ENCODE measurements around the gene PRXL2C.

DNA sequence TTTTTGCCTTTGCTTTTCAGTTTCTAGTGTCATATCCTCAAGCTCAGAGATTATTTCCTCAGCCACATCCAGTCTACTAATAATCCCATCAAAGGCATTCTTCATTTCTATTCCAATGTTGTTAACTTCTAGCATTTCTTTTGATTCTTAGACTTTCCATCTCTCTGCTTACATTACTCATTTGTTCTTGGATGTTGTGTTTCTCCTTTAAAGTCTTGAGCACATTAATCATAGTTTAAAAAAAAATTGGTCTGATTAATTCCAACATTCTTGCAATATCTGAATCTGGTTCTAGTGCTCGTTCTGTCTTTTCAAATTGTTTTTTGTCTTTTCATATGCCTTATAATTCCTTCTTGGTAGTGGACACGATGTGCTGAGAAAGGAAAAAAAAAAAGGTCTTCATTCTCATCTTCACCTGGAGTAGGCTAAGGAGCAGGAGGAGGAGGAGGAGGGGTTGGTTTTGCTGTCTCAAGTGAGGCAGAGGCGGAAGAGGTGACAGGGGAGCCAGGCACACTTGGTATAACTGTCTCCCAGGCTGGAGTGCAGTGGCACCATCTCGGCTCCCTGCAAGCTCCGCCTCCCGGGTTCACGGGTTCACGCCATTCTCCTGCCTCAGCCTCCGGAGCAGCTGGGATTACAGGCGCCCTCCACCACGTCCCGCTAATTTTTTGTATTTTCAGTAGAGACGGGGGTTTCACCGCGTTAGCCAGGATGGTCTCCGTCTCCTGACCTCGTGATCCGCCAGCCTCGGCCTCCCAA is 16.3 kb downstream of the PRXL2C start:
- no peak for TF ChIP-seq GATA3 (IDR thresholded peaks at IDR 0.05; ENCODE audit: low read depth, low read length)
- TF ChIP-seq GATA2 (IDR thresholded peaks at IDR 0.05; ENCODE audit: low read depth, low read length) = no peak
